LNCaP clone FGC (cell line): ENCODE data around the gene TGM6.

Source experiments
- DNase-seq: peaks from one replicate; pipeline ENCODE4 v3.0.0-alpha.2; 2011; ENCODE audit warnings: low read depth
- H3K4me3 ChIP-seq: 2 replicates; pipeline ENCODE4 v1.5.1; 2011; ENCODE audit warnings: mild to moderate bottlenecking, low read depth, low read length, control low read depth
- TF ChIP-seq, protein P1 (sequence below): IDR thresholded peaks from 2 replicates; pipeline ENCODE4 v1.5.1; 2012; ENCODE audit warnings: mild to moderate bottlenecking; ENCODE audit not compliant: control insufficient read depth, insufficient read depth; ENCODE audit errors: extremely low read depth

The TGM6 gene

DNA sequence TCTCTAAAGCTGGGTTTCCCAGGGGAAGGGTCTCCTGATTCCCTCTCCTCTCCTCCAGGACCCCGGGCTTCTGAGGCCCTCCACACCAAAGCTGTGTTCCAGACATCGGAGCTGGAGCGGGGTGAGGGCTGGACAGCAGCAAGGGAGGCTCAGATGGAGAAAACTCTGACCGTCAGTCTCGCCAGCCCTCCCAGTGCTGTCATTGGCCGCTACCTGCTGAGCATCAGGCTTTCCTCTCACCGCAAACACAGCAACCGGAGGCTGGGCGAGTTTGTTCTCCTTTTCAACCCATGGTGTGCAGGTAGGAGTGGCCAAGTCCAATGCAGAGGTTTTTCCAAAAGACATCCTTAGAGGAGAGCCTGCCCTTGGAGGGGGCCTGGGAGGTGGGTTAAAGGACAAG is 14.4 kb downstream of the TGM6 start:
- TF ChIP-seq, protein P1, sequence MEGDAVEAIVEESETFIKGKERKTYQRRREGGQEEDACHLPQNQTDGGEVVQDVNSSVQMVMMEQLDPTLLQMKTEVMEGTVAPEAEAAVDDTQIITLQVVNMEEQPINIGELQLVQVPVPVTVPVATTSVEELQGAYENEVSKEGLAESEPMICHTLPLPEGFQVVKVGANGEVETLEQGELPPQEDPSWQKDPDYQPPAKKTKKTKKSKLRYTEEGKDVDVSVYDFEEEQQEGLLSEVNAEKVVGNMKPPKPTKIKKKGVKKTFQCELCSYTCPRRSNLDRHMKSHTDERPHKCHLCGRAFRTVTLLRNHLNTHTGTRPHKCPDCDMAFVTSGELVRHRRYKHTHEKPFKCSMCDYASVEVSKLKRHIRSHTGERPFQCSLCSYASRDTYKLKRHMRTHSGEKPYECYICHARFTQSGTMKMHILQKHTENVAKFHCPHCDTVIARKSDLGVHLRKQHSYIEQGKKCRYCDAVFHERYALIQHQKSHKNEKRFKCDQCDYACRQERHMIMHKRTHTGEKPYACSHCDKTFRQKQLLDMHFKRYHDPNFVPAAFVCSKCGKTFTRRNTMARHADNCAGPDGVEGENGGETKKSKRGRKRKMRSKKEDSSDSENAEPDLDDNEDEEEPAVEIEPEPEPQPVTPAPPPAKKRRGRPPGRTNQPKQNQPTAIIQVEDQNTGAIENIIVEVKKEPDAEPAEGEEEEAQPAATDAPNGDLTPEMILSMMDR = no peak
- H3K4me3 ChIP-seq = no peak overlapping the region
- DNase-seq = no peak

DNA sequence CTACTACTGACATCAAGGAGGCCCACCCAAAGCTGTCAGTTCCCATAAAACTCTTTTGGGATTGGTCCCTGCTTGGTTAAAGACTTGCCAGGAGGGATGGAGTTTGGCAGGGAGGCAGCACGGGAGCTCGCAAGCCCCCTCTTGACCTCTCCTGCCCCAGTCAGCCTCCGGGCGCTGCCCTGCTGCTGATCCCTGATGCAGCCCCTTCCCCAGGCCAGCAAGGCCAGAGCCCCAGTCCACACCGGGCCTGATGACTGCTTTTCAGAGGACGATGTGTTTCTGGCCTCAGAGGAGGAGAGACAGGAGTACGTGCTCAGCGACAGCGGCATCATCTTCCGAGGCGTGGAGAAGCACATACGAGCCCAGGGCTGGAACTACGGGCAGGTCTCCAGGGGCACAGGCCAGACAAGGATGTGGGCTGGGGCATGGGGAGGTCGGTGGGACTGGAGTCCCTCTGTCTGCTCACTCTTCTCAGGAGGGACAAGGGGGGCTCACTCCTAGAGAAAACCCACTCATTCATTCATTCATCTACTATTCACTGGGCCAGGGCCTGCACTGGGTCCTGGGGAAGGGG is 15.6 kb downstream of the TGM6 start:
- no peak overlapping the region for H3K4me3 ChIP-seq
- DNase-seq = no peak
- TF ChIP-seq, protein P1 = no peak

DNA sequence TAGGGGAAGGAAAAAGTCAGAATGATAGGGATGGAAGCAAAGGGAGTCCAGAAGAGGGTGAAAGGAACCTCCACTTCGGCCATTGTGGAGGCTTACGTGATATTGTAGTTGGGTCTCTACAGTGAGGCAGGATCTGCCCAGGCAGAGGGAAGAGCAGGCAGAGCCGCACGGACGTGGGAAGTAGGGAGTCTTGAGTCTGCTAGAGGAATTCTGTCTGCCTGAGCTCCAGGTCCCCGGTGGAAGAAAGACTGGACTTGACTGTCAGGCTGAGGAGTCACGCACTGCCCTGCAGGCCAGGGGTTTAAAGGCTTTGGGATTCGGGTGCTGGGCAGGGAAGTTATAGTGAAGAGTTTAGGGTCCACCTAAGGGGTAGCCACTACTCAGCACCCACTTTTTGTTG is 16.4 kb downstream of the TGM6 start:
- TF ChIP-seq, protein P1 = no peak
- DNase-seq = no peak
- no peak overlapping the region for H3K4me3 ChIP-seq

DNA sequence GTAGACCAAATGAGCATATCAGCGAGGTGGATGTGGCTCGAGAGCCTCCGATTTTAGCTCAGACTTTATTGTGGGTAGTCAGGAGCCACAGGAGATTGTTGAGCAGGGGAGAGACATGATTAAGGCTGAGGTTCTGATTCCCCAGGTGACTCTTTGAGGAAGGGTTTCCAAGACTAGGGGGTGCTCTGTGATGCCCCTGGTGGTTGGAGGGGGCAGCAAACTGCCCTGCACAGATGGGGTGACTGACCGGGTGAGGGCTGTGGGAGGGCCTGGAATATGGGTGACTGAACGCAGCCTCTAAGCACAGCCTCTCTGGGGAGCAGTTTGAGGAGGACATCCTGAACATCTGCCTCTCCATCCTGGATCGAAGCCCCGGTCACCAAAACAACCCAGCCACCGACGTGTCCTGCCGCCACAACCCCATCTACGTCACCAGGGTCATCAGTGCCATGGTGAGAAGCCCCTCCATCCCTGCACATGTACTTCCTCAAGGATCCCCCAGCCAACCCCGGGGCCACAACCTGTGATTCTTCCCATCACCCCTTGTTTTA is 17.0 kb downstream of the TGM6 start:
- DNase-seq = no peak
- H3K4me3 ChIP-seq = no peak overlapping the region
- TF ChIP-seq, protein P1 = no peak

DNA sequence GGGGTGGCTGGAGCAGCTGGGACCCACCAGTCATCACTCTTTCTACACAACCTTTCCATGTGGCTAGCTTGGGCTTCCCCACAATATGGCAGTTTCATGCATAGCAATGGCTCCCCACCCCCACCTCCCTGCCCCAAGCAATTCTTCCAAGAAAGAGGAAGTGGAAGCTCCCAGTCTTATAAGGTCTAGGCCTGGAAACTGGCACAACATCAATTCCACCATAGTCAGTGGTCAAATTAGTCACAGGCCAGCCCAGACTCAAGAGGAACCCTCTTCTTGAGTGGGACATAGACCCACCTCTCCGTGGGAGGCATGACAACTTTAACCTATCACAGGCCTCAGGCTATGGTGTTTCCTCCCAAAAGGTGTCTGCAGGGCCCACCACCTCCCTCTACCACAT is 17.7 kb downstream of the TGM6 start:
- no peak for DNase-seq
- H3K4me3 ChIP-seq = no peak overlapping the region
- TF ChIP-seq, protein P1 = no peak

DNA sequence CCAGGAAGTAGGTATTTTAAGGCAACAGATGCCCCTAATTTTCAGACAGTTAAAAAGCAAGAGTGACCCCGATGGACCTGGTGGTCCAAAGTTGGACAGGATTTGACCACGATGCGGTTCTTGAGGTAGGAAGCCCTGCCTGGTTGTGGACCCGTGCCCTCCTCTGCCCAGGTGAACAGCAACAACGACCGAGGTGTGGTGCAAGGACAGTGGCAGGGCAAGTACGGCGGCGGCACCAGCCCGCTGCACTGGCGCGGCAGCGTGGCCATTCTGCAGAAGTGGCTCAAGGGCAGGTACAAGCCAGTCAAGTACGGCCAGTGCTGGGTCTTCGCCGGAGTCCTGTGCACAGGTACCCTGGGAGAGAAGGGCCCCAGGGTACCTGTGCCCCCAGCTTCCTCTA is 18.7 kb downstream of the TGM6 start:
- DNase-seq = no peak
- TF ChIP-seq, protein P1 = no peak
- H3K4me3 ChIP-seq = no peak overlapping the region

DNA sequence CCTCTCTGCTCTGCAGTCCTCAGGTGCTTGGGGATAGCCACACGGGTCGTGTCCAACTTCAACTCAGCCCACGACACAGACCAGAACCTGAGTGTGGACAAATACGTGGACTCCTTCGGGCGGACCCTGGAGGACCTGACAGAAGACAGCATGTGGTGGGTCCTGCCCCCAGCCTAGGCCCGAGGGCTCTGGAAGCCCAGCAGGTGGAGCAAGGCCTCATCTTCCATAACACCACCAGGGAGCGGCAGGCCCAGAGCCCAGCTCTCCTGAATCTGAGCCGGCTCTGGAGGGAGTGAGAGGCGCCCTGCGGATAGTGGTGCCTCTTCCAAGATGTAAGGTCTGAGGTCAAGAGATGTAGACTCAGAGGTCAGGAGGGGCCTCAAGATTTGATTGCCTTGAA is 19.6 kb downstream of the TGM6 start:
- TF ChIP-seq, protein P1 = no peak
- H3K4me3 ChIP-seq = no peak overlapping the region
- DNase-seq = no peak
